Nucleus accumbens (tissue), 56 donors: ENCODE data around the gene CYP3A4.
"Not testable (repeated sequence)": the region's sequence is repeated elsewhere in the genome, so short reads cannot be mapped to it uniquely, and the experiment has no call there.

Experiments used
- DNase-seq, 56 donors: peaks; one replicate each; lab custom pipeline; 2025; lab: John Stamatoyannopoulos, UW

CYP3A4 gene

DNA sequence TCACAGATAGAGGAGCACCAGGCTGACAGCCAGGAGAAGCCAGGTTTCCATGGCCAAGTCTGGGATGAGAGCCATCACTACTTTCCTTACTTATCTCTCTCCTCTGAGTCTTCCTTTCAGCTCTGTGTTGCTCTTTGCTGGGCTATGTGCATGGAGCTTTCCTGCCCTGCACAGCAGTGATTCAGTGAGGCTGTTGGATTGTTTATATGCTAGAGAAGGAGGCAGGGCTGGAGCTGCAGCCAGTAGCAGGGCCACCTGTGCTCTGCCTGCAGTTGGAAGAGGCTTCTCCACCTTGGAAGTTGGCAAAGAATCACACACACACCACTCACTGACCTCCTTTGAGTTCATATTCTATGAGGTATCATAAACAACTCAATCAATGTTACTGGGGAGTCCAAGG, at the start of gene CYP3A4:
Gene CYP3A4, minus strand, starts transcription at position 178 of the 400 bp plus-strand sequence. Its CDS starts 103 bp downstream, at position 75.
- DNase-seq, result no peak

DNA sequence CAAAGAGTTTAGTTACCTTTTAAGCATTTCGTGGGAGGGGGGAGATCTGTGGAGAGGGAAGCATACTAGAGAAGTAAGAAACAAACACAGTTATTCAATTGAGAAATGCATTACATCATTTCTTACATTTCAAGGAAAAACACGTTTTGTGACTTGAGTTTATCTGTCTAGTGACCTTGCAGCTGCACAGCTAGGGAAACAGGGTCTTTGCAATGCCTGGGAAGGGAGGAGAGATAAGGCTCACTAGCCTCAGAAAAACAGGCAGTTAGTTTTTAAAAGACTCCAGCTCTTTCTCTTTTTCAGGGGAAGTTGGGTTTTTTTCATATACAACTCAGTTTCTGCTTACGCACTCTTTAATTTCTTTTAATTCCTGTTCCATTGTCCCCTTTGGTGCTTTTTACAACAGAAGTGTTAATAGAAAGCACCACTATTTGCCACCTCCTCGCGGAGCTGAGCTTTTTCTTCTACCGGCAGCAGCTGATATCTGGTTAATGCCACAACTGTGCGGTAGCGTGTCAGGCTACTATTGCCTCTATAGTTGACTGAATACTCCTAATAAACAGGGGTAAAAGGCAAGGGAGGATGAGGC, 49.4 kb upstream of the CYP3A4 start:
- DNase-seq, result no peak

DNA sequence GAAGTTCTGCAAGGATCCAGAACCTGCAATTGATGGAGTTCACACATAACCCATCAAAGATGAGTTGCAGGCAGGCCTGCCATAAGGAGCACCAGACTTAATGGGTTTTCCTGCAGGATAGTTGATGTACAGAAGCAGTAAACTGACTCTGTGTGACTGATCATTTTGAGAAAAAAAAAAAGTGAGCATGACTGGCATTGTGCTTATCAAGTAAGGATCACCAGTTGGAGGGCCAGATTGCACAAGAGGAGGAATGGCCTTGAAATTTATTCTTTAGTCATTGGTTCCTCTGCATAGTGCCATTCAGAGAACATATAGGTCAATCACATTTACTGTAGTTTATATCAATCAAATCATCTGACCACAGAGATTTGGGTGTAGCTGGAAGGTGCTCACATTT, 47.6 kb upstream of the CYP3A4 start:
- no peak for DNase-seq

DNA sequence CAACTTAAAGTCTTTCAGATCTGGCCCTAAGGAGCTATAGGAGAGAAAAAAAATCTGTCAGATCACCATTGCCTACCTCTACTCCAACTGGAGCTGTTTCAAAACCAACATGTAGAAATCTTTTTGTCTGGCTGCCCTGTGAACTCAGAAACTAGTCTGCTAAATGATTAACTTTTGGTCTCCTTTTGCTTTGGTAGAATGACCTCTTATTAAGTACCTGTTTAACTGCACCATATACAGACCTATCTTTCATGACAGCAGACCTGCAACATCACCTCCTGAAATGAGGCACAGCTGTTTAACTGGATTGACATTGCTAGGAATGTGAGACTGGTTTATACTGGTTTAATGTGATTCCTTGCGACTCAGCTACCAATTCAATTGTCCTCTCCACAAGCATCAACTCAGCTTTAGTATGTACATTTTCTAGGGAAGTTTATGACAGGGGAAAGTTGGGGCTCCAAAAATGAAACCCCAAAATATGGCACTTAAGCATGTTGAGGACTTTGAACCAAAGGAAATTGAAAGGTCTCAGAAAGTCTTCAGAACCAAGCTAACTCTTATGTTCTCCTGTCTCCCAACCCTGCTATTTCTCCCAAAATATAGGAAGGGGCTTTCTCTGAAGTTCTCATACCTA, 45.7 kb upstream of the CYP3A4 start:
- DNase-seq, result no peak

DNA sequence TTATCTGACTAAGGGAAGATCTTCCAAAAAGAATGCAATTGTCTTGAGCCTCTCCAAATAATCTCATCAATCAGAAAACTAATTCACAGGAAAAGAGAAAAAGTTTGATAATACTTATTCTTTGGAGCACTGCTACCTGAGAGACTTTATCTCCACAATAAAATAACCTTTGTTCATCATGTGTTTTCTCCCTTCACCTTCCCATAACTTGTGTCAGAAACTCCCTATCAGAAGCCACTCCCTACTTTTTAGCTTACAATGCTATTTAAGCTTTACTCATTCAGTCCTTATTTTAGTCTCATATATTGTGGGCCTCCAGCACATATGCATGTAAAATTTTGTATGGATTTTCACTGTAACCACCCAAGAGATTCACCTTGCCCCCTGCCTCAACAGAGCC, 44.8 kb upstream of the CYP3A4 start:
- no peak for DNase-seq

DNA sequence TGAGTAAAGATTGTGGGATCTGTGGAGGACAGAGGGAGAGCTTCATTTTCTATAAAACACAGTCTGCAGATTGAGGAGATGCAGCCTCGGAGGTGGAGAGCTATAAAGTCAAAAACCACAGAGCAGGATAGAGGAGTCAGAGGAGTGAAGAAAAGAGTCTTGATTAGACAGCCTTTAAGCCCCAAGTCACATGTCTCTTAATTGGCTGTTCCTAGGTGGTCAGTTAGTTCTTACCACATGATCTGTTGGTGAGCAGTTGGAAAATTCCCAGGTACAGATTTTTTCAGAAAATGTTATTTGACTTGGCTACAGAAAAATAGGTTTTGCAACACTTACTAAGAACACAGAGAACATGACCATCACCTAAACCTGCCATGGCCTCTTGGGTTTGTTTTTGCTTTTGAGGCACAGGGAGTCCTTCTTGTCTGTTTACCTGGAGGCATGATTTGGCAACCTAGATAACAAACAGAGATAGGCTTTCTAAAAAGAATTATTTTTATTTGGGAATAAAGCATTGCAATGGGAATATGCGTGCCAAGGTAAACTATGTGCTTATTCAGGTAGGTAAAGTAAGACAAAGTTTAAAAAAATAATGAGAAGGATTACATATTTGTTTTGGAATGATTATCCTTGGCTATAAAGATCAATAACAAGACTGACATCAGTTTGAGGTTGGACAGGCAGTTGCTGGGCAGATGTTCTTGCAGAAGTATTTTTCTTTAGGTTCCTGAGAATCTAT, 43.2 kb upstream of the CYP3A4 start:
- DNase-seq, result no peak

DNA sequence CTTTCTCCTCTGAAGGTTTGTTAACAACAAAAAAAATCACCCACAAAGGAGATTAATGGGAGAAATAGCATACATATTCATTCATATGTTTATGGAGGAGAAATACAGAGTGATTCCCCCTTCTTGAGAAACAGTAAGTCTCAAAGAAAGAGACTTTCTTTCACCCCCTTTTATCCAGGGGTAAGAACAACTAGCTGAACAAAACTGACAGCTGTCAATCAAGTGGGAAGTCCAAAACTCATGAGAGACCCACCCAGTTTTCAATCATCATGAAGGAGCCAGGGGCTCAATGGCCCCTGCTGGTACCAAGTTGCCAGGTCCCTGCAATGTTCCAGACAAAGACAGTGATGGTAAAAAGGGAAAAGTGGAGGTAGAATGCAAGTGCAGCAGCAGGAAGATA, 41.9 kb upstream of the CYP3A4 start:
- DNase-seq, result no peak

DNA sequence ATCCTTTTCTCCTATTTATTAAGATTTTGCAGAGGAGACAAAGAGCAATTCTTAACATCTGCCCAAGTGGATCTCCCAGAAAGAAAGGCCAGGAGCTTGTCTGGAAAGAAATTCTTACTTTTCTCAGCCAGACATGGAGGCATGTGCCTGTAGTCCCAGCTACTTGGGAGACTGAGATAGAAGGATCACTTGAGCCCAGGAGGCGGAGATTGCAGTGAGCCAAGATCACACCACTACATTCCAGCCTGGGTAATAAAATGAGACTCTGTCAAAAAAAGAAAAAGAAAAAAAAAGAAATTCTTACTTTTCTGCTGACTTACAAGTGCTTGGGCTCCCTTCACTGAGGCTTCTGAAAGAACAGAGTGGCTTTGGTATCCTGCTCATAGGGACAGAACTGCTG, 41.5 kb upstream of the CYP3A4 start:
- DNase-seq, result no peak

DNA sequence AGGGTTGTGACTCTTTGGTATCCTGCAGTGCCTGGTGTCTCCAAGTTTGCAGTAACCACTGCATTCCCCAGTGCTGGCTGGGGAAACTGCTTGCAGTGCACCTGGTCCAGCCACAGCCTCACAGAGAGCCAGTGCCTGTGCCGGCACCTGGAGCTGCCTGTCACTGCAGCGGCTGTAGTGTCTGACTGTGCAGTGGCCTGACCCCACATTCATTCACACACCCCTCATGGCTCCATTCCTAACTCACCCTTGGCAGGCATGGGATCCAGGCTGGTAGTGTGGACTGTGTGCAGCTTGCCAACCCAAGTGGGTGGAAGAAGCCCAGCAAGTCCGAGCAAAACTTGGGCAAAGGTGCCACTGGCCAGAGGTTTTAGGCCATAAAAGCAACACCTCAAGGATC, 40.1 kb upstream of the CYP3A4 start:
- DNase-seq, result no peak

DNA sequence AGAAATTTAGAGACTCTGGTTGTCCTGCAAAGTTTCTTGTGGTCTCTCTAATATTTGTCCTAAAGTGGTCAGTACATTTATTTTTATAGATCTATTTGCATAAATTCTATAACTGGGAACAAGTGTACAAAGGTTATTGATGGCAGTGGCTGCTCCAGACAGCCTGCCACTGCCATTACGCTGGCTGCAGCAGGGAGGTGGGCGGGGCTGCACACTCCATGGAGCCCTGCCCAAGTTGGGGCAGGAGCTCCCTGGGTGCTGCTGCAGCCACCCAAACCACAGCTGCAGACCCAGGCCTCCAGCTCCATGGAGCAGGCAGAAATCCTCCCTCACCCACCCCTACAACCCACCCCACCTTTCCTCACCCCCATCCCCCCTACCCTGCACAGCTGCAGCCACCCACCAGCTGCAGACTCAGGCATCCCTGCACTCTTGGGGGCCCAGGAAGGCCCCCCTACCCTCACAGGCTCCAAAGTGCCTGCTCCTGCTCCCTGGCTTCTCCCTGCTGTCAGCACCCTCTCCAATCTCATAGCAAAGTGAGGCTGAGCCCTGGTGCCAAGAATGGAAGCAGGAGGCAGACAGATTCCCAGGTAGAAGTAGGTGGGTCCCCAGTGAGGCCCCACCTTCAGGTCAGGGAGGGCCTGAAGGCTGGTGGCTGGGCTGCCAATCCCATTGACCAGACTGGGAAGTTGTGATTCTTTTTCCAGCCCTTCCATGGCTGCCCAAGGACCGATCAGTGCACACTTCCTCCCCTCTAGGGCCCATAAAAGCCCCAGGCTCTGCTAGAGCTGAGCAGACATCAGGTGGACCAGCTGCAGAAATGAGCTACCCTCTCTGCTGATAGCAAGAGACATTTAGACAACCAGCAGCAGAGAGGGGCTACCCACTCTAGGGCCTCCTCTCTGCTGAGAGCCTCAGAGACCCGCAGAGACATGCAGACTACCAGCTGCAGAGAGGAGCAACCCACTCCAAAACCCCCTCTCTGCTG, 39.0 kb upstream of the CYP3A4 start:
- DNase-seq, result no peak

DNA sequence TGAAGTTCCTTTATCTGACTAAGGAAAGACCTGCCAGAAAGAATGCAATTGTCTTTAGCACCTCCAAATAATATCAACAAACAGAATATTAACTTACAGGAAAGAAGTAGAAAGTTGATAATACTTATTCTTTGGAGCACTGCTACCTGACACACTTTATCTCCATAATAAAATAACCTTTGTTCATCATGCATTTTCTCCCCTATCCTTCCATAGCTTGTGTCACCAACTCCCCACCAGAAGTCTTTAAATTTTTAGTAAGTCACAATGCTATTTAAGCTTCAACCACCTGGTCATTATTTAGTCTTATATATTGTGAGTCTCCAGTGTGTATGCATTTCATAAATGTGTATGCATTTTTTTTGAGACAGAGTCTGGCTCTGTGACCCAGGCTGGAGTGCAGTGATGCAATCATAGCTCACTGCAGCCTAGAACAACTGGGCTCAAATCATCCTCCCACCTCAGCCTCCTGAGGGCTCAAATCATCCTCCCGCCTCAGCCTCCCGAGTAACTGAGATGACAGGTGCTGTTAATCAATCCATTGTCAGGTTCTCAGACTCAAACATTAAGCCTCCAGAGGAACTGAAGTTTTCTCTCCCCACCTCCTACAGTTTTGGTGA, 36.5 kb upstream of the CYP3A4 start:
- DNase-seq, result no peak

DNA sequence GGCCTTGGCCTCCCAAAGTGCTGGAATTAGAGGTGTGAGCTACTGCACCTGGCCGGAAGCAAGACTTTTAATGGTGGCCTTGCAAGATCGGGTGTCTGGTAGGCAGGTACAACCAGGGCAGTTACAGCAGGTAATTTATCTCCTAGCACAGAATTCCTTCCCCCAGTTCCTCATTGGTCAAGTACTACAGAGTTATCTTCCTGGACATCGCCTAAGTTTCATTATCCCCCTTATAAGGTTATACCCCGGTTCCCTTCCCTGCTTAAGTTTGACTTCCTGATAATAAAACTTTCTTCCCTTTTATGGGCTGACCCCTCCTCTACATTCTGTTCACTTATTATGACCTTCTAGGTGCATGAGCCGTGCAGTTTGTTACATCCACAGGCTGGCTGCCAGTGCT, 24.8 kb upstream of the CYP3A4 start:
- DNase-seq, result no peak

DNA sequence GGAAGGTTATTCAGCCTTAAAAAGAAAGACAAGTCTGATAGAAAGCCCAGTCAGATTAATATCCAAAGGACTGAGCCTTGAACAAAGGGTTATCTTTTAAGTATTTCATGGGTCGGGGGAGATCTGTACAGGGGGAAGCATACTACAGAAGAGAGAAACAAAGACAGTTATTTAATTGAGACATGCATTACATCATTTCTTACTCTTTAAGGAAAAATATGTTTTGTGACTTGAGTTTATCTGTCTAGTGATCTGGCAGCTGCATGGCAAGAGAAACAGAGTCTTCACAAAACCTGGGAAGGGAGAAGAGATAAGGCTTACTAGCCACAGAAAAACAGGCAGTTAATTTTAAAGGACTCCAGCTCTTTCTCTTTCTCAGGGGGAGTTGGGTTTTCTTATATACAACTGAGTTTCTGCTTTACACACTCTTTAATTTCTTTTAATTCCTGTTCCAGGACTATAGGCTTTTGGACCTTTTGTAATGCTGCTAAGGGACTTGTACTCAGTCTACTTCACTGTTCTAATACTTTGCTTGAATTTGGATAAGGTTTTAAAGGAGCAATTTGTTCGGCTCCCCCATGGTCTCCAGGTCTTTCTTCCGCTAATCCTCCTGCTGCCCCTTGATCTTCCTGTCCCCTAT, 23.0 kb upstream of the CYP3A4 start:
- DNase-seq, result no peak

DNA sequence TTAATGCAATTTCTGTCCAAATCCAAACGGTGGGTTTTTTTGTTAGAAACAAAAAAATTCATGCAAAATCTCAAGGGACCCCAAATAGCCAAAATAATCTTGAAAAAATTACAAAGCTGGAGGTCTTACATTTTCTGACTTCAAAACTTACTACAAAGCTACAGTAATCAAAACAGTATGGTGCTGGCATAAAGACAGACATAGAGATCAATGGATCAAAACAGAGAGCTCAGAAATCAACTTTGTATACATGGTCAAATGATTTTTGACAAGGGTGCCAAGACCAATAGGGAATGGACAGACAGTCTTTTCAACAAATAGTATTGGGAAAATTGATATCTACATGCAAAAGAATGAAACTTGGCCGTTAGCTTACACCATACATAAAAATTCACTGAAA, 21.7 kb upstream of the CYP3A4 start:
- DNase-seq, result no peak

DNA sequence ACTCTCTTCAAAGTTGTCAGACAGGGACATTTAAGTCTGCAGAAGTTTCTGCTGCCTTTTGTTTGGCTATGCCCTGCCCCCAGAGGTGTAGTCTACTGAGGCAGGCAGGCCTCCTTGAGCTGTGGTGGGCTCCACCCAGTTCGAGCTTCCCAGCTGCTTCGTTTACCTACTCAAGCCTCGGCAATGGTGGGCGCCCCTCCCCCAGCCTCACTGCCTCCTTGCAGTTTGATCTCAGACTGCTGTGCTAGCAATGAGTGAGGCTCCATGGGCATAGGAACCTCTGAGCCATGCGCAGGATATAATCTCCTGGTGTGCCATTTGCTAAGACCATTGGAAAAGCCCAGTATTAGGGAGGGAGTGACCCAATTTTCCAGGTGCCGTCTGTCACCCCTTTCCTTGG, 19.1 kb upstream of the CYP3A4 start:
- not testable (repeated sequence) for DNase-seq

DNA sequence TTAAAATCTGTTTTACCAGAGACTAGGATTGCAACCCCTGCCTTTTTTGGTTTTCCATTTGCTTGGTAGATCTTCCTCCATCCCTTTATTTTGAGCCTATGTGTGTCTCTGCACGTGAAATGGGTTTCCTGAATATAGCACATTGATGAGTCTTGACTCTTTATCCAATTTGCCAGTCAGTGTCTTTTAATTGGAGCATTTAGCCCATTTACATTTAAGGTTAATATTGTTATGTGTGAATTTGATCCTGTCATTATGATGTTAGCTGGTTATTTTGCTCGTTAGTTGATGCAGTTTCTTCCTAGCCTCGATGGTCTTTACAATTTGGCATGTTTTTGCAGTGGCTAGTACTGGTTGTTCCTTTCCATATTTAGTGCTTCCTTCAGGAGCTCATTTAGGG, 17.4 kb upstream of the CYP3A4 start:
- DNase-seq, result not testable (repeated sequence)

DNA sequence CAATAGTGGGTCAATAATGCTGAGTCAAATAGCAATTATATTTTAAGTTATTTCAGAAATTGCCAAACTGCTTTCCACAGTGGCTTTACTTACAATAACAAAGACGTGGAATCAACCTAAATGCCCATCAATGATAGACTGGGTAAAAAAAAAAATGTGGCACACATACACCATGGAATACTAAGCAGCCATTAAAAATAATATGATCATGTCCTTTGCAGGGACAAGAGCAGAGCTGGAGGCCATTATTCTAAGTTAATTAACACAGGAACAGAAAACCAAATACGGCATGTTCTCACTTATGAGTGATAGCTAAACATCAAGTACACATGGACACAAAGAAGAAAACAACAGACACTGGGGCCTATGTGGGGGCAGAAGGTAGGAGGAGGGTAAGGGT, 15.0 kb upstream of the CYP3A4 start:
- DNase-seq, result no peak

DNA sequence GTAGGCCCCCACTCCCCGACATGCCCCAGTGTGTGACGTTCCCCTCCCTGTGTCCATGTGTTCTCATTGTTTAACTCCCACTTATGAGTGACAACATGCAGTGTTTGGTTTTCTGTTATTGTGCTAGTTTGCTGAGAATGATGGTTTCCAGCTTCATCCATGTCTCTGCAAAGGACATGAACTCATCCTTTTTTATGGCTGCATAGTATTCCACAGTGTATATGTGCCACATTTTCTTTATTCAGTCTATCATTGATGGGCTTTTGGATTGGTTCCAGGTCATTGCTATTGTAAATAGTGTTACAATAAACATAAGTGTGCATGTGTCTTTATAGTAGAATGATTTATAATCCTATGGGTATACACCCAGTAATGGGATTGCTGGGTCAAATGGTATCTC, 11.9 kb upstream of the CYP3A4 start:
- not testable (repeated sequence) for DNase-seq

DNA sequence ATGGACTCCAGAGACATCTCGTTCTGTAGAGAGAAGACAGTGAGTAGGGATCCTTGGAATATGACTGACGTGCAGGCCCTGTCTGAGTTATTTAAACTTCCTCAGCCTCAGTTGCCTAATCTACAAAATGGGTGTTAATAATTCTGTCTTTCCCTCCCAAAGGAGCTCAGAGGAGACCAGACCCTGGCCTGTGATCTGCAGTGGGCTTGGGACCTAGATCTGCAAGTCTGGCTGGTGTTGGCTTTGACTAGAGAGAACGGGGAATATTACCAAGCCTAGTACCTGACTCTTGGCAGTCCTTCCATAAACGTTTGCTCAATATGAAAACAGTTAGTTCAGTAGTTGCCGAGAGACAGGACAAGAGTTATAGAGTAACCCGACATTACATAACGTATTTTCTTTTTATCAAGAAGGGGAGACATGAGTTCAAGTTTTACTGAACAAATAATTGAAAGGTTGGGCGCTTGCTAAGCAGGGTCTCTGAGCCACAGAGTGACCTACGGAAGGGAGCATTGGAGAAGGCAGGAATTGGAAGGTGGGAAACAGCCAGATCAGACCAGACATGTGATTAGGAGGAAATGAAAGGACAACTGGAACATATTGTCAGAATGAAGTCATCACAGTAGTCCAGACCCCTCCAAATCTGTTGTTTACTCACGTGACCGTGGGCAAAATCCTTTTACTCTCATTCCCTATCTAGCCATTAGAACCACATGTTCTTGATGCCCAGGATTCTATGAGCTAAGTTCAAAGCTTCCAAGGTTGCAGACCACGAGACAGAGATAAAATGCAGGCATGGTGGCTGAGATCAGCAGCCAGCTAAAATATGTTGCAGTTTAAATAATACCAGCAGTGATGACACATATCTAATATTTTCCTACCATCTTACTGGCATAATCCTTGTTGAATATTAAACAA, 10.9 kb upstream of the CYP3A4 start:
- no peak for DNase-seq
